DOHH2 (cell line): ENCODE results near the gene COMMD10.

Experiments
- EZH2phosphoT487 ChIP-seq: fragments of 200-600 bp; sonication (generic); IDR thresholded peaks from 2 replicates; pipeline ENCODE4 v1.6.1; 2017; ENCODE audit warnings: borderline replicate concordance, mild to moderate bottlenecking, antibody characterized with exemption, low read length, moderate library complexity, mixed read lengths
- TF ChIP-seq, protein P1 (sequence below): fragments of 200-600 bp; sonication (generic); IDR thresholded peaks from one replicate; pipeline ENCODE4 v1.5.1; 2014; ENCODE audit warnings: antibody characterized with exemption, mild to moderate bottlenecking, low read depth, low read length; ENCODE audit not compliant: poor library complexity, severe bottlenecking

DNA sequence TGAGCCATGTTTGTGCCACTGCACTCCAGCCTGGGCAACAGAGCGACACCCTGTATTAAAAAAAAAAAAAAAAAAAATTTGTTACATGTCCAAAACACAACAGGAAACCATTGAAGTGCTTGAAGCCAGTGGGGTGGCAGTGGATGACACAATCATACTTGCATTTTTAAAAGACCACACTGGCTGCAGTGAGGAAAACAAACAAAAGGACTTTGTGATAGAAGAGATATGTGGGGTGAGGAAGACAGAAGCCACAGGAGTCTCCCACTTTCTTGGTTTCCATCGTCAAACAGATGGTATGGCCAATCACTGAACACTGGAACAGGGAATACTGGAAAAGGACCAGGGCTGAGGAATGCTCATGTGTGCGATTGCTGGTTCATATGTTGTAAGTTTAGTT, 20.9 kb upstream of the COMMD10 start:
- TF ChIP-seq, protein P1, sequence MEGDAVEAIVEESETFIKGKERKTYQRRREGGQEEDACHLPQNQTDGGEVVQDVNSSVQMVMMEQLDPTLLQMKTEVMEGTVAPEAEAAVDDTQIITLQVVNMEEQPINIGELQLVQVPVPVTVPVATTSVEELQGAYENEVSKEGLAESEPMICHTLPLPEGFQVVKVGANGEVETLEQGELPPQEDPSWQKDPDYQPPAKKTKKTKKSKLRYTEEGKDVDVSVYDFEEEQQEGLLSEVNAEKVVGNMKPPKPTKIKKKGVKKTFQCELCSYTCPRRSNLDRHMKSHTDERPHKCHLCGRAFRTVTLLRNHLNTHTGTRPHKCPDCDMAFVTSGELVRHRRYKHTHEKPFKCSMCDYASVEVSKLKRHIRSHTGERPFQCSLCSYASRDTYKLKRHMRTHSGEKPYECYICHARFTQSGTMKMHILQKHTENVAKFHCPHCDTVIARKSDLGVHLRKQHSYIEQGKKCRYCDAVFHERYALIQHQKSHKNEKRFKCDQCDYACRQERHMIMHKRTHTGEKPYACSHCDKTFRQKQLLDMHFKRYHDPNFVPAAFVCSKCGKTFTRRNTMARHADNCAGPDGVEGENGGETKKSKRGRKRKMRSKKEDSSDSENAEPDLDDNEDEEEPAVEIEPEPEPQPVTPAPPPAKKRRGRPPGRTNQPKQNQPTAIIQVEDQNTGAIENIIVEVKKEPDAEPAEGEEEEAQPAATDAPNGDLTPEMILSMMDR, result no peak
- TF ChIP-seq EZH2phosphoT487, result no peak
